ENCODE measurements around the gene TBX20. TPM values are rescaled to one million over a fixed set of nuclear protein-coding genes. Genes with fewer than 3 reads are reported as not detected.

Gene TBX20
- total and polyA plus RNA-seq, 2 of the 8 experiments (the other 6 are each of a cell fraction or from before 2014, with no cell fraction given), result 0.08 to 0.26 TPM

DNA sequence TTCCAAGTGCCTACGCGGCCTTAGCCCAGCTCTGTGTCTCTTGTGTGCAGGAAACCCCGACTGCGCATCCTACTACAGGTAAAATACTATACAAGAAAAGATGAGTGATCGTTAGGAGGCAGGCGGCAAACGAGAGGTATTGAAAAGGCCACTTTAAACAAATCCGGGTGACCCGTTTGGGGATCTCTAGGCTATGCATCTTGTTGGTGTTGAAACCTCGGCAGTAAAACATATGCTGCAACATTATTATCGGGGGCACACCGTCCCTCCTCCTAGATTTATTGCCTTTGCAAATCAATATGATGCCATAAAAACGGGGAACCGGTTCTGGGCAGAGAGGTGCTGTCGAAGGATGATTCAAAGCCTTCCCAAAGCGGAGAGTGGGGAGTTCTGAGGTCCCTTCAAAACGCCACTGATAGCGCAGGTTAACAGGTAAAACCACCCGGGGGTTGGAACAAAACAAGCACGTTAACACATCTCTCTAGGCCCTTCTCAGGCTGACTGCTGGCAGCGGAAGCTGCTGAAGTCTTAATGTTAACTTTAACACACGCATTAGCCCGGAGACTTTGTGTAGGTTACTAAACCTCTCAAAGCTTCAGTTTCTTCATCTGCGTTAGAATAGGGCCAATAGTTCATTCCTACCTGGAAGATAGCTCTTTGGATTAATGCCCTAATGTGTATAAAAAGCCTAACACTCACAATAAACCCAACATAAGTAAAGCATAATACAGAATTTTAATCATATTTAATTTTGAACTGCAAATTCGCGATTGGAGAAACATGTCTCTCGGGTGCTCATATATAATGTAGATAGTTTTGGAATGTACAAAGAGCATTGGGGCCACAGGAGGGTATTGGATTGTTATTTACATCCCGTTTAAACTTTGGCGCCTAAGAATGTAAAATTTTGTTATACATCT is 2.6 kb upstream of the TBX20 start:
- Histone ChIP-seq H3K27ac (ENCODE audit: low read depth, low read length) (no peak overlapping the region), H2BK12ac (ENCODE audit: low read depth, low read length) (no peak overlapping the region), H2BK5ac (ENCODE audit: low read depth, low read length) (no peak overlapping the region), H4K8ac (ENCODE audit: extremely low read depth, insufficient read depth, low read length) (no peak overlapping the region), H3K79me2 (ENCODE audit: control insufficient read depth in 1 of 2, insufficient read depth in 2 of 2, low read length in 2 of 2) (no peaks in the 10 kb centered on the region), H3K4ac (replicated peaks; ENCODE audit: insufficient read length, low read depth, low read length) (no peak overlapping the region), H3K9ac (replicated peaks in 1 of 4; ENCODE audit: extremely low read depth in 1 of 4, low read depth in 3 of 4, low read length in 3 of 4) (no peak overlapping the region), H2BK20ac (ENCODE audit: low read length) (no peak overlapping the region), H3K18ac (ENCODE audit: extremely low read depth, low read length) (no peak overlapping the region), H3K4me3 (ENCODE audit: extremely low read depth in 1 of 4, insufficient read depth in 2 of 4, low read depth in 3 of 4, low read length in 4 of 4) (peak overlapping the region in 3 of 4 experiments; percentile 28 to 61 (median 32); a peak in 2 of 8 replicates), H3K4me1 (replicated peaks in 1 of 4; ENCODE audit: control insufficient read depth in 3 of 4, insufficient read depth in 4 of 4, low read length in 3 of 4) (peaks cover 10 to 41% (median 19%) of the 10 kb centered on the region in 4 experiments; a peak in 6 of 7 replicates), H4K91ac (replicated peaks; ENCODE audit: insufficient read length, low read length) (no peak overlapping the region), H2BK120ac (replicated peaks; ENCODE audit: low read depth, low read length) (no peak overlapping the region), H2AK5ac (ENCODE audit: low read depth, low read length) (no peak overlapping the region), H3K14ac (ENCODE audit: insufficient read length) (no peak overlapping the region), H3K27me3 (replicated peaks in 1 of 4; ENCODE audit: control insufficient read depth in 3 of 4, extremely low read depth in 1 of 4, insufficient read depth in 3 of 4, low read length in 3 of 4) (peaks cover 76 to 100% (median 96%) of the 10 kb centered on the region in 4 experiments), H2AFZ (ENCODE audit: low read length) (no peak overlapping the region), H3K23ac (ENCODE audit: insufficient read length) (no peak overlapping the region), H3K36me3 (ENCODE audit: control insufficient read depth in 2 of 4, insufficient read depth in 4 of 4, low read length in 3 of 4) (no peaks in the 10 kb centered on the region), H4K20me1 (replicated peaks in 1 of 2; ENCODE audit: control insufficient read depth in 1 of 2, insufficient read depth in 2 of 2, low read length in 2 of 2) (peaks cover 13 to 26% of the 10 kb centered on the region in 2 experiments), H3K79me1 (ENCODE audit: low read depth, low read length) (no peaks in the 10 kb centered on the region), H3K9me3 (ENCODE audit: insufficient read depth in 2 of 2, low read depth in 1 of 2, low read length in 1 of 2) (no peaks in the 10 kb centered on the region), H3K23me2 (ENCODE audit: low read depth, low read length) (peaks cover 21% of the 10 kb centered on the region), H3K4me2 (ENCODE audit: insufficient read depth in 1 of 2, low read depth in 2 of 2, low read length in 2 of 2) (peak overlapping the region; percentile 72 to 88), H2BK15ac (ENCODE audit: low read length) (no peak overlapping the region), H3K56ac (replicated peaks; ENCODE audit: insufficient read length, low read depth, low read length) (no peak overlapping the region), H4K5ac (ENCODE audit: insufficient read length, low read depth, low read length) (no peak overlapping the region)
- ChIA-PET POLR2A (ENCODE audit: partially characterized antibody) (no interaction called here), CTCF (ENCODE audit: partially characterized antibody) (interaction anchor here (1.1 kb wide), 1 partner anchor 368 kb away, joined by 4 read pairs; no protein-coding TSS in a partner anchor)
- TF ChIP-seq, protein P1, sequence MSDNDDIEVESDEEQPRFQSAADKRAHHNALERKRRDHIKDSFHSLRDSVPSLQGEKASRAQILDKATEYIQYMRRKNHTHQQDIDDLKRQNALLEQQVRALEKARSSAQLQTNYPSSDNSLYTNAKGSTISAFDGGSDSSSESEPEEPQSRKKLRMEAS (IDR thresholded peaks at IDR 0.05), result no peak
- TF ChIP-seq SIX5 (IDR thresholded peaks at IDR 0.05; ENCODE audit: low read depth, low read length), result no peak
- TF ChIP-seq NANOG (IDR thresholded peaks at IDR 0.05; ENCODE audit: insufficient read depth, low read depth, low read length, poor library complexity, severe bottlenecking), result peak; percentile 72
- TF ChIP-seq CBX5 (IDR thresholded peaks at IDR 0.05; ENCODE audit: low read depth, low read length), result no peak
- peak; percentile 71 for TF ChIP-seq SUZ12 (IDR thresholded peaks at IDR 0.05; ENCODE audit: low read length)
- no peak for TF ChIP-seq KDM5A (IDR thresholded peaks at IDR 0.05; ENCODE audit: low read length)
- TF ChIP-seq RNF2 (IDR thresholded peaks at IDR 0.05; ENCODE audit: borderline replicate concordance, low read depth, low read length, missing control alignments, poor library complexity, severe bottlenecking), result no peak
- no peak for TF ChIP-seq POLR2AphosphoS5 (IDR thresholded peaks at IDR 0.05; ENCODE audit: low read depth, low read length)
- no peak for TF ChIP-seq SIN3A (conservative IDR thresholded peaks at IDR 0.05 in 1 of 2, IDR thresholded peaks at IDR 0.05 in 1 of 2; ENCODE audit: low read depth in 1 of 2, low read length in 2 of 2)
- 4% methylated on average over 29 of the region's 29 CpGs; no CpG with 5 or more reads in 1 of the 2 experiments for WGBS, 2 experiments (ENCODE audit: extremely low coverage in 1 of 2, insufficient coverage in 1 of 2, insufficient read length in 1 of 2, insufficient replicate concordance in 2 of 2, low coverage in 1 of 2, low lambda C conversion rate in 2 of 2, missing lambda C conversion rate in 1 of 2)
- no peak for DNase-seq (ENCODE audit: low read depth in 1 of 2, low spot score in 2 of 2)
- no peak for FAIRE-seq

Data from H1 (cell line).